Prostate gland (tissue), 2 donors: ENCODE data around the gene MCC.

ENCODE experiments used
- CTCF ChIP-seq, 4 experiments: fragments of 200-600 bp in 2 of 4; fragments of 450-650 bp in 2 of 4; sonication (generic) in 2 of 4; IDR thresholded peaks; 1 replicate in 3 of 4; 2 replicates in 1 of 4; pipeline ENCODE4 v1.5.1; 2016 to 2019; ENCODE audit warnings: antibody characterized with exemption in 4 of 4, mild to moderate bottlenecking in 2 of 4, moderate library complexity in 2 of 4
- POLR2A ChIP-seq: fragments of 450-650 bp; IDR thresholded peaks from one replicate; pipeline ENCODE4 v1.6.1; 2016; ENCODE audit warnings: antibody characterized with exemption, mild to moderate bottlenecking

- TF ChIP-seq CTCF (IDR thresholded peaks at IDR 0.05), result no peak
- no peak for TF ChIP-seq POLR2A
These were observed 462.0 kb downstream of the MCC start for GRCh38 chr5:113026211-113026610.
